Esophagus mucosa (tissue), 1 donor: ENCODE measurements around the gene FCER1G. TPM values are rescaled to one million over a fixed set of nuclear protein-coding genes. Genes with fewer than 3 reads are reported as not detected.
"Not testable (repeated sequence)": the region's sequence is repeated elsewhere in the genome, so short reads cannot be mapped to it uniquely, and the experiment has no call there.

Experiments
- ATAC-seq: fragments of 200-7000 bp; cut with Tn5 transposase; one replicate; pipeline ENCODE4 v1.9.1; 2020
- total RNA-seq: library from RNA; stranded (reverse); gene quantifications from one replicate; pipeline ENCODE4 v1.2.4, GENCODE V29; 2023
- donor health status: DM: yes; HTN: yes; CAD: no.

The FCER1G gene
- total RNA-seq, 1 donor from 2014 or later = 0.76 TPM

DNA sequence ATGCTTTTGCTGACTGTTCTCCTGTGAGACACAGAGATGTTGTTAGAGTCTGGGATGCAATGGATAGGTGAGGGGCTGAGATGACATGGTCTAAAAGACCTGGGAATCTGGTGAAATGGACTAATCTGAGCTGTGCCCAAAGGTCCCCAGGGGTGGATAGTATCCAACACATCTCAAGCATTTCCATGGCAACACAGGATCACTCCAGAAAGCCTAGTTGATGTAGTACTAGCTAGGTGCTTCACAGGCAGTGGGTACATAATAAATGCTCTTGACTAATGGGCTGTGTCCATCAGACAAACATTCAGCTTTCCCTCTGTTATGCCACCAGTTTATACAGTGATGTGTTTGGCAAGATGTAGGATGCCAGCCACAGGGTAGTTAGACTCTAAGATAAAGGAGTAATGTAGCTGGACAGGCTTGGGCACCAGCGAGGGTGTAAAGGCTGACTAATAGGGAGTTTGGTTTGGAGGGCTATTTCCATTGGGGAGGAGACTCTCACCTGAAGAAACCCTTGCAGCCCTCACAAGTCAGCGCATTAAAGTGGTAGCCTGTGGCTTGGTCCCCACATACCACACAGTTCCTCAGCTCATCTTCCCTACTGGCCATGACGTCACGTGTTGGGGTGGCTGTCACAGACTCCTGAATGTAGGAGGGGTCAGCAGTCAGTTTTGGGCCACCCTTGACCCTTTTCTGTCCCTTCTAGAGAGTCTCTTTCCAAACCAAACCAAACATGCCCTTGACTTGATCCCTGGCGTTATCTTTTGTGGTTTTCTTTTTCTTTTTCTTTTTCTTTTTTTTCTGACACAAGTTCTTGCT is 21.1 kb downstream of the FCER1G start:
- peak; percentile 27 for ATAC-seq

DNA sequence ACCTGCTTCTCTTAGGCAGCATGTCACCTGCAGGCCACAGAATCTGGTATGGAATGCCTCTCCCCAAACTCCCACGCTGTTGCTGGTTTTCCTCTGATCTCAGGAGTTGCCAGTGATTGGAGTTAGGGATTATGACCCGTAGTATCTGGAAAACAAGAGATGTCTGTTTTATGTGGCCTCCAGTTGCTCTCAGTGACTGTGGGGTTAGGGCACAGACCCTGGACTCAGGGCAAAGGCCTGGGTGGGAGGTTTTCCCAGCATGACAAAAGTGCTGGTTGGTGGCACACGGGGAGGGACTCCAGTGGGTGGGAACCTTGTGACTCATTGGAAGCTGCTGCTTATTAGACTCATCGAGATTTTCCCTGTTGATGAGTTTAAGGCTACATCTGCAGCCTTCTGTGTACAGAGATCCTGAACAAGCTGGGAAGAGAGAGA is 23.0 kb downstream of the FCER1G start, which contains the start of gene NR1I3:
NR1I3 (minus strand) TSS at position 165 of the 435 bp plus-strand sequence. CDS start 1,638 bp downstream, outside the sequence.
- ATAC-seq = peak; percentile 16

GRCh38 chr1:161241682-161242081 is 26.6 kb downstream of the FCER1G start:
- no peak for ATAC-seq

GRCh38 chr1:161242313-161242712 is 27.2 kb downstream of the FCER1G start:
- ATAC-seq = no peak

GRCh38 chr1:161244888-161245287 is 29.8 kb downstream of the FCER1G start:
- peak; percentile 97 for ATAC-seq

DNA sequence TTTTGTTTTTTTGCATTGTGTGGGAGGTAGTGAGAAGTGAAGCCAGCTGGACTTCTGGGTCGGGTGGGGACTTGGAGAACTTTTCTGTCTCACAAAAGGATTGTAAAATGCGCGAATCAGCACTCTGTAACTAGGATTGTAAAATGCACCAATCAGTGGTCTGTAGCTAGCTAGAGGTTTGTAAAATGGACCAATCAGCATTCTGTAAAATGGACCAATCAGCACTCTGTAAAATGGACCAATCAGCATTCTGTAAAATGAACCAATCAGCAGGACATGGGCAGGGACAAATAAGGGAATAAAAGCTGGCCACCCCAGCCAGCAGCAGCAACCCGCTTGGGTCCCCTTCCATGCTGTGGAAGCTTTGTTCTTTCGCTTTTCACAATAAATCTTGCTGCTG is 35.0 kb downstream of the FCER1G start:
- not testable (repeated sequence) for ATAC-seq

- no peak for ATAC-seq
Observed at GRCh38 chr1:161250829-161251228, 35.7 kb downstream of the FCER1G start.

GRCh38 chr1:161251579-161251978 is 36.5 kb downstream of the FCER1G start:
- no peak for ATAC-seq

- not testable (repeated sequence) for ATAC-seq
Observed at GRCh38 chr1:161255302-161255701, 40.2 kb downstream of the FCER1G start.

GRCh38 chr1:161255955-161256520 is 40.9 kb downstream of the FCER1G start:
- not testable (repeated sequence) for ATAC-seq

- not testable (repeated sequence) for ATAC-seq
Observed at GRCh38 chr1:161257109-161257508, 42.0 kb downstream of the FCER1G start.

DNA sequence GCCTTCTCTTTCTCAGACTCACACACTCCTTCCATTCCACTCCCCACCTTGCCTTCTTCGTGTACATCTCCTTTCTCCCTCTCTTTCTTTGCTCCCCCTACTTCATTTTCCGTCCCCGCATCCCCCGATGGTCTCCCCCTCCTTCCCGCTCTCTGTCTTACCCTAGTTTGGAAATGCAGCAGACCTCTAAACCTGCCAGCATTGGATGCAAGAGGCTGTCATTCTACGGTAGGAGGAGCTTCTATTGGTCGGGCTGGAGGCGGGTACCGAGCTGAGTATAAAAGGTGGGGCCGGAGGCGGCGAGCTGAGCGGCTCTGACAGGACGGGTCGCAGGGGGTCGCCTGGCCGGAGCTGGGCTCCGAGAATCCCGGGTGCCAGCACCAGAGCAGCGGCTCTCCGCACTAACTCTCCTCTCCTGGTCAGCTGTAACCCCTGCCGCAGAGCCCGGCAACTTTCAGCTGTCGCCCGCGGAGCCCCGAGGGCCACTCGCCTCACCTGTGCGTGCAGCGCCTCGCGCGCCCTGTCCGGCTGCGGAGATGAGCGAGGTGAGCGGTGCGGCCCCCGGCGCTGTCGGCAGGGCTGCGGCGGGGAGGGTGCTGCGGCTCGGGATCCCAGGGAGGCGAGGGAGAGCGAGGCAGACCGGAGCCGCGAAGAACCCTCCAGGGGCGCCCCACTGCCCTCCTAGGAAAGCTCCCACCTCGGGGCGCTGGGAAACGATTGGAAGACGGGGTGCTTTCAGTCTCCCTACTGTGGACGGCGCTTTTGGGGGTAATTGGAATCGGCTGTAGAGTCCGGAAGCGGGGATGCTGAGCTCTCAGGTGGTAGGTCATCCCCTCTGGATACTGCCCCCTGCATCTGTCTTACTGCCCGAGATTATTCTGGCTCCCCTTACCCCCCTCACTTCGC is 43.6 kb downstream of the FCER1G start, which contains the start of gene PCP4L1:
PCP4L1 (plus strand) TSS at position 307 of the 906 bp plus-strand sequence; CDS start at position 537, 230 bp downstream.
- peak; percentile 84 for ATAC-seq

DNA sequence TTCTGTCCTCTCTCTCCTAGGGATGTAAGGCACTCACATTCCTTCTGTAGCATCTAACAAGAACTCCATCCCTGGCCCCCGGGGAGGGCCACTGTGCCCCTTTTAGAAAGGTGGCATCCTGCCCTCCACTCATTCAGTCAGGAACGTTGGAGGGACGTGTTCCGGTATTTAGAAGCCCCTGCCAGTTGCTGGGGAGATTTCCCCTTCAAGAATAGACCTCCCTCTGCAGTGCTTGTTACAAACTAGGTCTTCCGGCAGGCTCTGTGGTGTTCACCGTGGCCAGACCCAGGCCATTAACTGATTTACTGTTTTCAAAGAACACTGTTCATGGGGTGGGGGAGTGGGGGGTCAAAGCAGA is 44.2 kb downstream of the FCER1G start:
- ATAC-seq = no peak

GRCh38 chr1:161259765-161260164 is 44.7 kb downstream of the FCER1G start:
- no peak for ATAC-seq

DNA sequence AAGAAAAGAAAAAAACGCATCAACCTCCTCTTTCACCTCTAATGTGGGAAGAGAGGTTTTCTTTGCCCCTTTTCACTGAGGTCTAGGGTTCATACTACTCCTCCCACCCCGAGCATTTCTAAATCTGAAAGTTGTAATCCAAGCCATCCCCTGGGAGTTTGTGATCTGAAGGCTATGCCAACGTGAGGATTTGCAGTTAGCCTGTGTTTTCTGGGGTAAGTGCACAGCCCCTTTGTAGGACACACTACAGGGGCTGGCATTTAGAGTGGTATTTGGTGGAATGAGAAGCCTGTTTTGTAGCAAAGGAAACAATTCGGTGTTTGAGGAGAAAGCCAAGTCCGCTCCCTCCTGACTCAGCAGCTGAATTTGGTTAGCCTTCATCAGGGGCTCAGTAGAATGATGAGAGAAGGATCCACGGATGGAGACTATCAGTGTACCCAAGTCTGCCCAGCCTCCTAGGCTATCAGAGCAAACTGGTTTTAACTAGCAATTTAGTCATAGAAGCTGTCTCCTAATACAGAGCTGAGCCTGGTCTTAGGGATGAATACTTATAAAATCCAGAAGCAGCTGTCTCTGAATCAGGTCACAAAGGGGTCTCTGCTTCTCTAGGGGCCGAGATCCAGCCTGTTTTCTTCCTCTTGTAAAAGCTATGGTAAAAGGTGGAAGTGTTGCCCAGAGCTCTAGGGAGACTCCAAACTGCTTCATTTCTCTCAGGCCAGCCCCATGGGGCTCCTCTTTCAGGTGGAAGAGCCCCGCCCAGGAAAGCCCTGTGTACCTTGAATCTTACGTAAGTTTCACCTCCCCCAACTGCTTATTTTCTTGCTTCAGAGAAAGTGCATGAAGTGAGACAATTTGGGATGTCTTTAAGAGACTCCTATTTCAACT is 45.5 kb downstream of the FCER1G start:
- ATAC-seq = peak; percentile 51

GRCh38 chr1:161261261-161262235 is 46.5 kb downstream of the FCER1G start:
- ATAC-seq = peak; percentile 75

GRCh38 chr1:161265305-161265704 is 50.2 kb downstream of the FCER1G start:
- ATAC-seq = no peak

DNA sequence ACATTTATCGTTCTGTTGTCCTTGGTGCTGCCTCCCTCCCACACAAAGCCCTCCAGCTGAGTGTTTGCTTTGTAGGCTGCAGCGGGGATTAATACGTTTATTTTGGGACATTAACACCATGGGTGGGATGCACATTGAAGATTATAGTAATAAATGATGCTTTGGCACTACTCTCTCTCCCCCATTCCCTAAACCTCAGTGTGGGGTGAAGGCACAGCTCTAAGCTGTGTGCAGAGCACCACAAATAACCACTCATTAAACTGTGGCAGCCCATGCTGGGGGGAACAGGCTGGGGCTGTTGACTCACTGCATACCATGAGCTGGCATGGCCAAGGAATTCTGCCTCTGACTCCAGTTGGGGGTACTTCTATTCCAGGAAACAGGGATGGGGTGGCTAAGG is 51.1 kb downstream of the FCER1G start:
- no peak for ATAC-seq

DNA sequence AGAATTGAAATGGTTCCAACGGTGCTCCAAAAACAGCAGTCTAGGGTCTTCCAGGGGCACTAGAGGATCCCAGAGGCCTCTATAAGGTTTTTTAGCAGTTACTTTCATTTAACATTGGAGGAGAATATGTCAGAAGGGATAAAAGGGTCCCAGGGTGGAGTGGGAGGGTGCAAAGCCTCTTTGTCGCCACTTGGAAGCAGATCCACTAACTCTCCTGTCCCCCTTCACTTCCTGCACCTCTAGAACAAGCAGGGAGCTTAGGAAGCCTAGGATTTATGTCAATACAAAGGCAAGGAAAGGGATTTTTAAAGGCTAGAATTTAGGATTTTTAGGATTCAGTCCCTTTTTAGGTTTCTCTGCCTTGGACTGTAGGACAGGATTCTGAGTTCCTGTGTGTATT is 51.7 kb downstream of the FCER1G start:
- ATAC-seq = no peak

- no peak for ATAC-seq
Observed at GRCh38 chr1:161267321-161267720, 52.2 kb downstream of the FCER1G start.
